GM12865 (cell line): ENCODE results near the gene CCDC178.
"Not testable (repeated sequence)": the region's sequence is repeated elsewhere in the genome, so short reads cannot be mapped to it uniquely, and the experiment has no call there.

Source experiments
- DNase-seq: peaks from one replicate; pipeline ENCODE4 v3.0.0; 2010; ENCODE audit warnings: low read depth
- H3K4me3 ChIP-seq: 2 replicates; pipeline ENCODE4 v1.5.1; 2011; ENCODE audit warnings: mild to moderate bottlenecking, low read depth, low read length, control low read depth
- CTCF ChIP-seq: IDR thresholded peaks from 2 replicates; pipeline ENCODE4 v1.5.1; 2011; ENCODE audit warnings: low read length, control low read depth, low read depth, inconsistent platforms; ENCODE audit not compliant: insufficient read depth; ENCODE audit errors: missing control alignments

Gene CCDC178

GRCh38 chr18:32974421-32975162, 465.9 kb downstream of the CCDC178 start:
- DNase-seq = peak; percentile 29
- no peak overlapping the region for H3K4me3 ChIP-seq
- TF ChIP-seq CTCF = no peak

DNA sequence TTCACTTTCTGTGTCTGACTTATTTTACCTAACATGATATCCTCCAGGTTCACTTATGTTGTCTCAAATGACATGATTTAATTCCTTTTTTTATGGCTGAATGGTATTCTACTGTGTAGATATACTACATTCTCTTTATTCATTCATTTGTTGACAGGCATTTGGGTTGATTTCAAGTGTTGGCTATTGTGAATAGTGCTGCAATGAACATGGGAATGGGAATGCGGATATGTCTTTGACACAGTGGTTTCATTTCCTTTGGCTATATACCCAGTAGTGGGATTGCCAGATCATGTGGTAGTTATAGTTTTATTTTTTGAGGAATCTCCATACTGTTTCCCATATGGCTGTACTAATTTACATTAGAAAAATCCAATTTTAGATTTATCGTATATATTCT, 472.3 kb downstream of the CCDC178 start:
- no peak for TF ChIP-seq CTCF
- H3K4me3 ChIP-seq = no peak overlapping the region
- no peak for DNase-seq

- no peak for DNase-seq
- H3K4me3 ChIP-seq = no peak overlapping the region
- TF ChIP-seq CTCF = no peak
Measured at GRCh38 chr18:32966141-32966540, 474.4 kb downstream of the CCDC178 start.

DNA sequence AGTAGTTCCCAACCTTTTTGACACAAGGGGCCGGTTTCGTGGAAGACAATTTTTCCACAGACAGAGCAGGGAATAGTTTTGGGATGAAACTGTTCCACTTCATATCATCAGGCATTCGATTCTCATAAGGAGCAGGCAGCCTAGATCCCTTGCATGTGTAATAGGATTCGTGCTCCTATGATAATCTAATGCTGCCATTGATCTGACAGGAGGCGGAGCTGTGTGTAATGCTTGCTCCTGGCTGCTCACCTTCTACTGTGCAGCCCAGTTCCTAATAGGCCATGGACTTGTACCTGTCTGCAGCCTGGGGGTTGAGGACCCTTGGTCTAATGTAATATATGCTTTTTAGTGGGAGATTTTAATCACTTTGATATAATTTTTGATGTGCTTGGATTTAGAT, 479.0 kb downstream of the CCDC178 start:
- H3K4me3 ChIP-seq = no peak overlapping the region
- TF ChIP-seq CTCF = no peak
- no peak for DNase-seq

GRCh38 chr18:32958746-32959145, 481.8 kb downstream of the CCDC178 start:
- H3K4me3 ChIP-seq = no peak overlapping the region
- no peak for TF ChIP-seq CTCF
- no peak for DNase-seq

- TF ChIP-seq CTCF = no peak
- no peak for DNase-seq
- H3K4me3 ChIP-seq = no peak overlapping the region
Measured at GRCh38 chr18:32956591-32957315, 483.8 kb downstream of the CCDC178 start.

DNA sequence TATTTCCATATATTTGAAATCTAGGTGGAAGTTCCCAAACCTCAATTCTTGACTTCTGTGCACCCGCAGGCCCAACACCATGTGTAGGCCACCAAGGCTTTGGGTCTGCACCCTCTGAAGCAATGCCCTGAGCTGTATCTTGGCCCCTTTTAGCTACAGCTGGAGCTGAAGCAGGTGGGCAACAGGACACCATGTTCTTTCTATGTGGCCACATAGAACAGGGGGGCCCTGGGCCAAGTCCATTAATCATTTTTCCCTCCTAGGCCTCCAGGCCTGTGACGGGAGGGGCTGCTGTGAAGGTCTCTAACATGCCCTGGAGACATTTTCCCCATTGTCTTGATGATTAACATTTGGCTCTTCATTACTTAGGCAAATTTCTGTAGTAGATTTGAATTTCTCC, 488.2 kb downstream of the CCDC178 start:
- DNase-seq, H3K4me3 ChIP-seq: not testable (repeated sequence)
